ENCODE measurements around the gene KIF16B.

The KIF16B gene

GRCh38 chr20:16411361-16411760, 161.9 kb downstream of the KIF16B start:
- no peaks in the 10 kb centered on the region for H3K9me3 ChIP-seq (ENCODE audit: control insufficient read depth, insufficient read depth, low read length)
- H3K27ac ChIP-seq (ENCODE audit: low read depth, low read length): no peak overlapping the region
- H3K27me3 ChIP-seq (ENCODE audit: control insufficient read depth, insufficient read depth, low read length): no peaks in the 10 kb centered on the region
- H3K36me3 ChIP-seq (ENCODE audit: control insufficient read depth, insufficient read depth, low read length): no peaks in the 10 kb centered on the region
- H3K9ac ChIP-seq (ENCODE audit: low read depth, low read length): no peak overlapping the region
- no peak overlapping the region for H3K4me3 ChIP-seq (ENCODE audit: low read depth, low read length)
- H3K4me1 ChIP-seq (ENCODE audit: control insufficient read depth, insufficient read depth, low read length): no peaks in the 10 kb centered on the region

- Histone ChIP-seq H3K4me1 (ENCODE audit: control insufficient read depth, insufficient read depth, low read length) (no peaks in the 10 kb centered on the region), H3K27me3 (ENCODE audit: control insufficient read depth, insufficient read depth, low read length) (no peaks in the 10 kb centered on the region), H3K9me3 (ENCODE audit: control insufficient read depth, insufficient read depth, low read length) (no peaks in the 10 kb centered on the region), H3K4me3 (ENCODE audit: low read depth, low read length) (no peak overlapping the region), H3K36me3 (ENCODE audit: control insufficient read depth, insufficient read depth, low read length) (peaks cover 3% of the 10 kb centered on the region; the same call in 1 of the 2 replicates), H3K9ac (ENCODE audit: low read depth, low read length) (no peak overlapping the region), H3K27ac (ENCODE audit: low read depth, low read length) (no peak overlapping the region)
Observed at GRCh38 chr20:16410626-16411025, 162.6 kb downstream of the KIF16B start.

GRCh38 chr20:16408981-16409380, 164.3 kb downstream of the KIF16B start:
- H3K36me3 ChIP-seq (ENCODE audit: control insufficient read depth, insufficient read depth, low read length): peaks cover 7% of the 10 kb centered on the region; the same call in 1 of the 2 replicates
- no peaks in the 10 kb centered on the region for H3K4me1 ChIP-seq (ENCODE audit: control insufficient read depth, insufficient read depth, low read length)
- no peaks in the 10 kb centered on the region for H3K27me3 ChIP-seq (ENCODE audit: control insufficient read depth, insufficient read depth, low read length)
- H3K27ac ChIP-seq (ENCODE audit: low read depth, low read length): no peak overlapping the region
- H3K9me3 ChIP-seq (ENCODE audit: control insufficient read depth, insufficient read depth, low read length): no peaks in the 10 kb centered on the region
- H3K4me3 ChIP-seq (ENCODE audit: low read depth, low read length): no peak overlapping the region
- no peak overlapping the region for H3K9ac ChIP-seq (ENCODE audit: low read depth, low read length)

GRCh38 chr20:16407251-16408067, 165.8 kb downstream of the KIF16B start:
- no peaks in the 10 kb centered on the region for H3K27me3 ChIP-seq (ENCODE audit: control insufficient read depth, insufficient read depth, low read length)
- H3K4me1 ChIP-seq (ENCODE audit: control insufficient read depth, insufficient read depth, low read length): no peaks in the 10 kb centered on the region
- H3K36me3 ChIP-seq (ENCODE audit: control insufficient read depth, insufficient read depth, low read length): peaks cover 10% of the 10 kb centered on the region
- H3K4me3 ChIP-seq (ENCODE audit: low read depth, low read length): no peak overlapping the region
- no peaks in the 10 kb centered on the region for H3K9me3 ChIP-seq (ENCODE audit: control insufficient read depth, insufficient read depth, low read length)
- H3K9ac ChIP-seq (ENCODE audit: low read depth, low read length): no peak overlapping the region
- H3K27ac ChIP-seq (ENCODE audit: low read depth, low read length): no peak overlapping the region

GRCh38 chr20:16405254-16405653, 168.0 kb downstream of the KIF16B start:
- Histone ChIP-seq H3K27me3 (ENCODE audit: control insufficient read depth, insufficient read depth, low read length) (no peaks in the 10 kb centered on the region), H3K4me3 (ENCODE audit: low read depth, low read length) (no peak overlapping the region), H3K4me1 (ENCODE audit: control insufficient read depth, insufficient read depth, low read length) (no peaks in the 10 kb centered on the region), H3K9ac (ENCODE audit: low read depth, low read length) (no peak overlapping the region), H3K27ac (ENCODE audit: low read depth, low read length) (no peak overlapping the region), H3K9me3 (ENCODE audit: control insufficient read depth, insufficient read depth, low read length) (no peaks in the 10 kb centered on the region), H3K36me3 (ENCODE audit: control insufficient read depth, insufficient read depth, low read length) (peaks cover 10% of the 10 kb centered on the region)

- peaks cover 10% of the 10 kb centered on the region for H3K36me3 ChIP-seq (ENCODE audit: control insufficient read depth, insufficient read depth, low read length)
- no peaks in the 10 kb centered on the region for H3K9me3 ChIP-seq (ENCODE audit: control insufficient read depth, insufficient read depth, low read length)
- H3K27ac ChIP-seq (ENCODE audit: low read depth, low read length): no peak overlapping the region
- H3K4me3 ChIP-seq (ENCODE audit: low read depth, low read length): no peak overlapping the region
- H3K27me3 ChIP-seq (ENCODE audit: control insufficient read depth, insufficient read depth, low read length): no peaks in the 10 kb centered on the region
- no peaks in the 10 kb centered on the region for H3K4me1 ChIP-seq (ENCODE audit: control insufficient read depth, insufficient read depth, low read length)
- no peak overlapping the region for H3K9ac ChIP-seq (ENCODE audit: low read depth, low read length)
Observed at GRCh38 chr20:16404640-16405039, 168.6 kb downstream of the KIF16B start.

GRCh38 chr20:16404171-16404570, 169.1 kb downstream of the KIF16B start:
- H3K27ac ChIP-seq (ENCODE audit: low read depth, low read length): no peak overlapping the region
- H3K36me3 ChIP-seq (ENCODE audit: control insufficient read depth, insufficient read depth, low read length): peaks cover 10% of the 10 kb centered on the region
- H3K4me3 ChIP-seq (ENCODE audit: low read depth, low read length): no peak overlapping the region
- no peaks in the 10 kb centered on the region for H3K4me1 ChIP-seq (ENCODE audit: control insufficient read depth, insufficient read depth, low read length)
- H3K9ac ChIP-seq (ENCODE audit: low read depth, low read length): no peak overlapping the region
- no peaks in the 10 kb centered on the region for H3K9me3 ChIP-seq (ENCODE audit: control insufficient read depth, insufficient read depth, low read length)
- H3K27me3 ChIP-seq (ENCODE audit: control insufficient read depth, insufficient read depth, low read length): no peaks in the 10 kb centered on the region

- Histone ChIP-seq H3K36me3 (ENCODE audit: control insufficient read depth, insufficient read depth, low read length) (peaks cover 7% of the 10 kb centered on the region; the same call in 1 of the 2 replicates), H3K9ac (ENCODE audit: low read depth, low read length) (no peak overlapping the region), H3K4me3 (ENCODE audit: low read depth, low read length) (no peak overlapping the region), H3K27ac (ENCODE audit: low read depth, low read length) (no peak overlapping the region), H3K9me3 (ENCODE audit: control insufficient read depth, insufficient read depth, low read length) (no peaks in the 10 kb centered on the region), H3K27me3 (ENCODE audit: control insufficient read depth, insufficient read depth, low read length) (no peaks in the 10 kb centered on the region), H3K4me1 (ENCODE audit: control insufficient read depth, insufficient read depth, low read length) (peaks cover 7% of the 10 kb centered on the region; the same call in 1 of the 2 replicates)
Observed at GRCh38 chr20:16400234-16400633, 173.0 kb downstream of the KIF16B start.

- H3K27me3 ChIP-seq (ENCODE audit: control insufficient read depth, insufficient read depth, low read length): no peaks in the 10 kb centered on the region
- no peak overlapping the region for H3K9ac ChIP-seq (ENCODE audit: low read depth, low read length)
- H3K4me1 ChIP-seq (ENCODE audit: control insufficient read depth, insufficient read depth, low read length): peaks cover 7% of the 10 kb centered on the region; the same call in 1 of the 2 replicates
- H3K36me3 ChIP-seq (ENCODE audit: control insufficient read depth, insufficient read depth, low read length): peaks cover 7% of the 10 kb centered on the region; the same call in 1 of the 2 replicates
- H3K4me3 ChIP-seq (ENCODE audit: low read depth, low read length): no peak overlapping the region
- no peak overlapping the region for H3K27ac ChIP-seq (ENCODE audit: low read depth, low read length)
- H3K9me3 ChIP-seq (ENCODE audit: control insufficient read depth, insufficient read depth, low read length): no peaks in the 10 kb centered on the region
Observed at GRCh38 chr20:16399801-16400200, 173.4 kb downstream of the KIF16B start.

GRCh38 chr20:16397086-16397485, 176.2 kb downstream of the KIF16B start:
- no peaks in the 10 kb centered on the region for H3K27me3 ChIP-seq (ENCODE audit: control insufficient read depth, insufficient read depth, low read length)
- no peak overlapping the region for H3K27ac ChIP-seq (ENCODE audit: low read depth, low read length)
- H3K36me3 ChIP-seq (ENCODE audit: control insufficient read depth, insufficient read depth, low read length): no peaks in the 10 kb centered on the region
- peaks cover 7% of the 10 kb centered on the region; the same call in 1 of the 2 replicates for H3K4me1 ChIP-seq (ENCODE audit: control insufficient read depth, insufficient read depth, low read length)
- H3K9me3 ChIP-seq (ENCODE audit: control insufficient read depth, insufficient read depth, low read length): no peaks in the 10 kb centered on the region
- H3K9ac ChIP-seq (ENCODE audit: low read depth, low read length): no peak overlapping the region
- H3K4me3 ChIP-seq (ENCODE audit: low read depth, low read length): no peak overlapping the region

GRCh38 chr20:16395366-16395765, 177.9 kb downstream of the KIF16B start:
- no peaks in the 10 kb centered on the region for H3K9me3 ChIP-seq (ENCODE audit: control insufficient read depth, insufficient read depth, low read length)
- no peak overlapping the region for H3K27ac ChIP-seq (ENCODE audit: low read depth, low read length)
- no peaks in the 10 kb centered on the region for H3K36me3 ChIP-seq (ENCODE audit: control insufficient read depth, insufficient read depth, low read length)
- H3K9ac ChIP-seq (ENCODE audit: low read depth, low read length): no peak overlapping the region
- H3K4me1 ChIP-seq (ENCODE audit: control insufficient read depth, insufficient read depth, low read length): peaks cover 7% of the 10 kb centered on the region; the same call in 1 of the 2 replicates
- H3K4me3 ChIP-seq (ENCODE audit: low read depth, low read length): no peak overlapping the region
- H3K27me3 ChIP-seq (ENCODE audit: control insufficient read depth, insufficient read depth, low read length): no peaks in the 10 kb centered on the region
